HG03025 (cell line): ENCODE results near the gene SMAD3.

Source experiments
- ATAC-seq: cut with Tn5 transposase; IDR thresholded peaks from one replicate; pipeline ENCODE4 v1.9.1; 2021; ENCODE audit warnings: mild to moderate bottlenecking, moderate library complexity; ENCODE audit not compliant: unreplicated experiment, low FRiP score

The SMAD3 gene

GRCh38 chr15:67156834-67157233 is 91.4 kb downstream of the SMAD3 start:
- ATAC-seq = no peak

GRCh38 chr15:67157521-67158252 is 92.3 kb downstream of the SMAD3 start:
- ATAC-seq = no peak

- ATAC-seq = no peak
These were observed 93.0 kb downstream of the SMAD3 start for GRCh38 chr15:67158367-67158766.

GRCh38 chr15:67161412-67161811 is 96.0 kb downstream of the SMAD3 start:
- no peak for ATAC-seq

- no peak for ATAC-seq
These were observed 96.5 kb downstream of the SMAD3 start for GRCh38 chr15:67161881-67162280.

- ATAC-seq = no peak
These were observed 97.8 kb downstream of the SMAD3 start for GRCh38 chr15:67163180-67163579.

- ATAC-seq = no peak
These were observed 99.0 kb downstream of the SMAD3 start for GRCh38 chr15:67164401-67164791.

GRCh38 chr15:67164811-67165253 is 99.4 kb downstream of the SMAD3 start:
- no peak for ATAC-seq

GRCh38 chr15:67165254-67166253 is 100.2 kb downstream of the SMAD3 start:
- no peak for ATAC-seq

GRCh38 chr15:67166280-67167009 is 101.0 kb downstream of the SMAD3 start:
- no peak for ATAC-seq

- no peak for ATAC-seq
These were observed 101.7 kb downstream of the SMAD3 start for GRCh38 chr15:67167091-67167490.

- no peak for ATAC-seq
These were observed 103.3 kb downstream of the SMAD3 start for GRCh38 chr15:67168694-67169093.

GRCh38 chr15:67170143-67170925 is 104.9 kb downstream of the SMAD3 start:
- ATAC-seq = no peak

- no peak for ATAC-seq
These were observed 106.1 kb downstream of the SMAD3 start for GRCh38 chr15:67171471-67171870.

- ATAC-seq = no peak
These were observed 106.8 kb downstream of the SMAD3 start for GRCh38 chr15:67172172-67172571.

- ATAC-seq = no peak
These were observed 107.6 kb downstream of the SMAD3 start for GRCh38 chr15:67173005-67173404.

- ATAC-seq = no peak
These were observed 108.4 kb downstream of the SMAD3 start for GRCh38 chr15:67173786-67174185.

- ATAC-seq = no peak
These were observed 109.0 kb downstream of the SMAD3 start for GRCh38 chr15:67174446-67174845.

GRCh38 chr15:67174864-67175573 is 109.6 kb downstream of the SMAD3 start:
- ATAC-seq = no peak
